Measurements from ENCODE around the gene DHRS3.

DNA sequence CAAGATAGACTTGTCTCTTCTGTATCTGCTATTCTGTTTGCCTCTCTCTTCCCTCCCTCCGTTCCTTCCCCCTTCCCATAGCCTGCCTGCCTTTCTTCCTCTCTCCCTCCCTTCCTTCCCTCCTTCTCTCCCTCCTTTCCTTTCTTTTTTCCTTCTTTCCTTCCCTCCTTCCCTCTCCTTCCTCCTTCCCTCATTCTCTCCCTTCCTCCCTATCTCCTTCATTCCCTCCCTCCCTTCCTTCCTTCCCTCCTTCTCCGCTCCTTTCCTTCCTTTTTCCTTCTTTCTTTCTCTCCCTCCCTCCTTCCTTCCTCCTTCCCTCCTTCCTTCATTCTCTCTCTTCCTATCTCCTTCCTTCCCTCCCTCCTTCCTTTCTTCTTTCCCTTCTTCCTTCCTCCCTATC lies 26.8 kb upstream of the DHRS3 start:
- TF ChIP-seq CTCF (conservative IDR thresholded peaks at IDR 0.05 in 1 of 2, IDR thresholded peaks at IDR 0.05 in 1 of 2; ENCODE audit: low read depth in 1 of 2, low read length in 2 of 2) (no peak), EZH2 (IDR thresholded peaks at IDR 0.05; ENCODE audit: low read length, missing control alignments) (no peak)
